Mucosa of descending colon (tissue), 3 donors: ENCODE results near the gene PLEKHG5. TPM values are rescaled to one million over a fixed set of nuclear protein-coding genes. Genes with fewer than 3 reads are reported as not detected.

Experiments used
- ATAC-seq: fragments of 200-7000 bp; cut with Tn5 transposase; one replicate; pipeline ENCODE4 v1.9.1; 2020; ENCODE audit warnings: mild to moderate bottlenecking, moderate library complexity
- DNase-seq, 3 donors: peaks; one replicate each; pipeline ENCODE4 v3.0.0-alpha.2; 2020
- H3K36me3 ChIP-seq: fragments of 200-600 bp; one replicate; pipeline ENCODE4 v1.8.0; 2021; ENCODE audit warnings: low read depth, mild to moderate bottlenecking
- H3K4me1 ChIP-seq: fragments of 200-600 bp; one replicate; pipeline ENCODE4 v1.8.0; 2021; ENCODE audit warnings: low read depth, mild to moderate bottlenecking
- H3K4me3 ChIP-seq: fragments of 200-600 bp; one replicate; pipeline ENCODE4 v1.8.0; 2021; ENCODE audit warnings: mild to moderate bottlenecking
- H3K9me3 ChIP-seq: fragments of 200-600 bp; one replicate; pipeline ENCODE4 v1.8.0; 2021; ENCODE audit warnings: mild to moderate bottlenecking
- CTCF ChIP-seq: fragments of 200-600 bp; IDR thresholded peaks from one replicate; pipeline ENCODE4 v1.8.0; 2022; ENCODE audit warnings: antibody characterized with exemption, mild to moderate bottlenecking
- intact Hi-C, 2 donors: fragments of 100-400 bp; cut with DNase I in 1 of 2; cut with micrococcal nuclease in 1 of 2; formaldehyde crosslinking; loops; one replicate each; pipeline versions ENCODE4 v1.11.0 to v1.11.1; 2022; cut with DNase I, micrococcal nuclease
- total RNA-seq, 3 donors: library from RNA; stranded (reverse); fragmentation: NEBNext Ultra II Directional in 2 of 3; extraction: Animal tissue kit (Norgen Biotek cat#: 25700) in 2 of 3; gene quantifications; one replicate each; pipeline versions ENCODE4 v1.2.1 to v1.2.4, GENCODE V29; 2021 to 2023
- donor health status: DM: no; HTN: no; CAD: no; lungs with moderate emphysema.
- donor health status: DM: no; HTN: no; CAD: no.
- donor health status: DM: no; HTN: yes; CAD: no.

PLEKHG5 gene
- total RNA-seq, 3 donors from 2014 or later: 20.1 to 32.9 (median 20.2) TPM

- TF ChIP-seq CTCF: no peak
- intact Hi-C loops: no loop called here
- no peak for DNase-seq
- Histone ChIP-seq H3K36me3 (no peaks in the 10 kb centered on the region), H3K9me3 (no peaks in the 10 kb centered on the region), H3K4me3 (no peak overlapping the region), H3K4me1 (no peaks in the 10 kb centered on the region)
- ATAC-seq: no peak
Observed at GRCh38 chr1:6521536-6521935, 30.1 kb upstream of the PLEKHG5 start.

GRCh38 chr1:6519935-6520671 is 28.6 kb upstream of the PLEKHG5 start:
- intact Hi-C loops: no loop called here
- Histone ChIP-seq H3K9me3 (no peaks in the 10 kb centered on the region), H3K36me3 (no peaks in the 10 kb centered on the region), H3K4me3 (no peak overlapping the region), H3K4me1 (no peaks in the 10 kb centered on the region)
- peak in 1 of 3 donors; percentile 42 for DNase-seq
- ATAC-seq: no peak
- TF ChIP-seq CTCF: no peak

GRCh38 chr1:6519491-6519934 is 28.0 kb upstream of the PLEKHG5 start:
- Histone ChIP-seq H3K36me3 (no peaks in the 10 kb centered on the region), H3K9me3 (no peaks in the 10 kb centered on the region), H3K4me3 (no peak overlapping the region), H3K4me1 (no peaks in the 10 kb centered on the region)
- intact Hi-C loops: no loop called here
- ATAC-seq: no peak
- no peak for TF ChIP-seq CTCF
- peak in 1 of 3 donors; percentile 35 for DNase-seq

- Histone ChIP-seq H3K9me3 (no peaks in the 10 kb centered on the region), H3K36me3 (no peaks in the 10 kb centered on the region), H3K4me3 (no peak overlapping the region), H3K4me1 (no peaks in the 10 kb centered on the region)
- intact Hi-C loops: no loop called here
- DNase-seq (peak in 1 of 3 donors; percentile 14), ATAC-seq (no peak)
- no peak for TF ChIP-seq CTCF
Observed at GRCh38 chr1:6517435-6517851, 26.0 kb upstream of the PLEKHG5 start.

- Histone ChIP-seq H3K36me3 (no peaks in the 10 kb centered on the region), H3K4me3 (no peak overlapping the region), H3K4me1 (no peaks in the 10 kb centered on the region), H3K9me3 (no peaks in the 10 kb centered on the region)
- intact Hi-C loops: no loop called here
- DNase-seq (no peak), ATAC-seq (no peak)
- TF ChIP-seq CTCF: no peak
Observed at GRCh38 chr1:6515771-6516170, 24.3 kb upstream of the PLEKHG5 start.
